ENCODE measurements around the gene PRXL2C.
"Not testable (repeated sequence)": the region's sequence is repeated elsewhere in the genome, so short reads cannot be mapped to it uniquely, and the experiment has no call there.

PRXL2C gene

GRCh38 chr9:96680812-96681499, 25.8 kb upstream of the PRXL2C start:
- no peaks in the 10 kb centered on the region for H3K9me2 ChIP-seq (replicated peaks; ENCODE audit: low read depth, low read length)
- H3K4me1 ChIP-seq (ENCODE audit: insufficient read depth, low read length, poor library complexity, severe bottlenecking): no peaks in the 10 kb centered on the region
- no peaks in the 10 kb centered on the region for H3K36me3 ChIP-seq (ENCODE audit: insufficient read depth, low read length)
- TF ChIP-seq, protein P1, sequence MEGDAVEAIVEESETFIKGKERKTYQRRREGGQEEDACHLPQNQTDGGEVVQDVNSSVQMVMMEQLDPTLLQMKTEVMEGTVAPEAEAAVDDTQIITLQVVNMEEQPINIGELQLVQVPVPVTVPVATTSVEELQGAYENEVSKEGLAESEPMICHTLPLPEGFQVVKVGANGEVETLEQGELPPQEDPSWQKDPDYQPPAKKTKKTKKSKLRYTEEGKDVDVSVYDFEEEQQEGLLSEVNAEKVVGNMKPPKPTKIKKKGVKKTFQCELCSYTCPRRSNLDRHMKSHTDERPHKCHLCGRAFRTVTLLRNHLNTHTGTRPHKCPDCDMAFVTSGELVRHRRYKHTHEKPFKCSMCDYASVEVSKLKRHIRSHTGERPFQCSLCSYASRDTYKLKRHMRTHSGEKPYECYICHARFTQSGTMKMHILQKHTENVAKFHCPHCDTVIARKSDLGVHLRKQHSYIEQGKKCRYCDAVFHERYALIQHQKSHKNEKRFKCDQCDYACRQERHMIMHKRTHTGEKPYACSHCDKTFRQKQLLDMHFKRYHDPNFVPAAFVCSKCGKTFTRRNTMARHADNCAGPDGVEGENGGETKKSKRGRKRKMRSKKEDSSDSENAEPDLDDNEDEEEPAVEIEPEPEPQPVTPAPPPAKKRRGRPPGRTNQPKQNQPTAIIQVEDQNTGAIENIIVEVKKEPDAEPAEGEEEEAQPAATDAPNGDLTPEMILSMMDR (conservative IDR thresholded peaks at IDR 0.05; ENCODE audit: low read length): no peak
- no peak for TF ChIP-seq EZH2phosphoT487 (IDR thresholded peaks at IDR 0.05; ENCODE audit: borderline replicate concordance)
- no peaks in the 10 kb centered on the region for H4K20me1 ChIP-seq (ENCODE audit: insufficient read depth, low read length, poor library complexity, severe bottlenecking)
- no peak overlapping the region for H3K4me2 ChIP-seq (ENCODE audit: low read depth, low read length, poor library complexity, severe bottlenecking)
- no peaks in the 10 kb centered on the region for H3K79me2 ChIP-seq (ENCODE audit: insufficient read depth, low read length)
- no peak overlapping the region for H3K9ac ChIP-seq (ENCODE audit: low read depth, low read length, poor library complexity, severe bottlenecking)
- H3K9me3 ChIP-seq (ENCODE audit: insufficient read depth, low read depth, low read length): no peaks in the 10 kb centered on the region
- no peaks in the 10 kb centered on the region for H3F3A ChIP-seq (ENCODE audit: low read depth)
- H3K4me3 ChIP-seq (ENCODE audit: low read length, poor library complexity, severe bottlenecking): no peak overlapping the region
- H3K27me3 ChIP-seq (ENCODE audit: insufficient read depth, low read length, poor library complexity, severe bottlenecking): no peaks in the 10 kb centered on the region
- H2AFZ ChIP-seq (ENCODE audit: low read length): no peak overlapping the region

- Histone ChIP-seq H2AFZ (ENCODE audit: low read length) (no peak overlapping the region), H3K4me2 (ENCODE audit: low read depth, low read length, poor library complexity, severe bottlenecking) (no peak overlapping the region), H3K9me2 (replicated peaks; ENCODE audit: low read depth, low read length) (no peaks in the 10 kb centered on the region), H3K36me3 (ENCODE audit: insufficient read depth, low read length) (no peaks in the 10 kb centered on the region), H3K27me3 (ENCODE audit: insufficient read depth, low read length, poor library complexity, severe bottlenecking) (no peaks in the 10 kb centered on the region), H3K9ac (ENCODE audit: low read depth, low read length, poor library complexity, severe bottlenecking) (no peak overlapping the region), H3F3A (ENCODE audit: low read depth) (no peaks in the 10 kb centered on the region), H3K4me1 (ENCODE audit: insufficient read depth, low read length, poor library complexity, severe bottlenecking) (no peaks in the 10 kb centered on the region), H3K9me3 (ENCODE audit: insufficient read depth, low read depth, low read length) (peaks cover 8% of the 10 kb centered on the region; the same call in 1 of the 2 replicates), H4K20me1 (ENCODE audit: insufficient read depth, low read length, poor library complexity, severe bottlenecking) (no peaks in the 10 kb centered on the region), H3K4me3 (ENCODE audit: low read length, poor library complexity, severe bottlenecking) (no peak overlapping the region), H3K79me2 (ENCODE audit: insufficient read depth, low read length) (no peaks in the 10 kb centered on the region)
- no peak for TF ChIP-seq EZH2phosphoT487 (IDR thresholded peaks at IDR 0.05; ENCODE audit: borderline replicate concordance)
- TF ChIP-seq, protein P1 (conservative IDR thresholded peaks at IDR 0.05; ENCODE audit: low read length): no peak
Observed at GRCh38 chr9:96674906-96675538, 19.9 kb upstream of the PRXL2C start.

DNA sequence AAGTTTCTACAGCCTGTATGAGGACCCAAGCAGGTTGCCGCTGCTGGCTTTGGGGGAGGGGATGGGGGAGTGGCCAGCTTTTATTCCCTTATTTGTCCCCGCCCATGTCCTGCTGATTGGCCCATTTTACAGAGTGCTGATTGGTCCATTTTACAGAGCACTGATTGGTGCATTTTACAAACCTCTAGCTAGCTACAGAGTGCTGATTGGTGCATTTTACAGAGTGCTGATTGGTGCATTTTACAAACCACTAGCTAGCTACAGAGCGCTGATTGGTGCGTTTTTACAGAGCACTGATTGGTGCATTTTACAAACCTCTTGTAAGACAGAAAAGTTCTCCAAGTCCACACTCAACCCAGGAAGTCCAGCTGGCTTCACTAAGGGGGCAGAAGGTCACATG, 18.7 kb upstream of the PRXL2C start:
- H2AFZ ChIP-seq (ENCODE audit: low read length); H3K36me3 ChIP-seq (ENCODE audit: insufficient read depth, low read length); H3K9me2 ChIP-seq (replicated peaks; ENCODE audit: low read depth, low read length); H3K9ac ChIP-seq (ENCODE audit: low read depth, low read length, poor library complexity, severe bottlenecking); H3K27me3 ChIP-seq (ENCODE audit: insufficient read depth, low read length, poor library complexity, severe bottlenecking); H3K9me3 ChIP-seq (ENCODE audit: insufficient read depth, low read depth, low read length); H3F3A ChIP-seq (ENCODE audit: low read depth); H3K79me2 ChIP-seq (ENCODE audit: insufficient read depth, low read length); H3K4me2 ChIP-seq (ENCODE audit: low read depth, low read length, poor library complexity, severe bottlenecking); H3K4me3 ChIP-seq (ENCODE audit: low read length, poor library complexity, severe bottlenecking); H4K20me1 ChIP-seq (ENCODE audit: insufficient read depth, low read length, poor library complexity, severe bottlenecking); H3K4me1 ChIP-seq (ENCODE audit: insufficient read depth, low read length, poor library complexity, severe bottlenecking): not testable (repeated sequence)

Data from Loucy (cell line).